BE2C (cell line): Measurements from ENCODE around the gene RGS5.

Experiments used
- DNase-seq: peaks from one replicate; pipeline ENCODE4 v3.0.0-alpha.2; 2020
- H3K27me3 ChIP-seq: fragments of 250-450 bp; sonication (Bioruptor Pico); 2 replicates; pipeline ENCODE4 v1.5.1; 2020; ENCODE audit warnings: mild to moderate bottlenecking
- H3K36me3 ChIP-seq: fragments of 250-450 bp; sonication (Bioruptor Pico); 2 replicates; pipeline ENCODE4 v1.5.1; 2020; ENCODE audit warnings: mild to moderate bottlenecking
- H3K4me1 ChIP-seq: fragments of 250-450 bp; sonication (Bioruptor Pico); 2 replicates; pipeline ENCODE4 v1.5.1; 2020
- H3K4me3 ChIP-seq: 2 replicates; pipeline ENCODE4 v1.5.1; 2011; ENCODE audit warnings: low read depth, low read length
- H3K9me3 ChIP-seq: fragments of 250-450 bp; sonication (Bioruptor Pico); 2 replicates; pipeline ENCODE4 v1.5.1; 2020
- CTCF ChIP-seq: IDR thresholded peaks from 2 replicates; pipeline ENCODE4 v1.5.1; 2012; ENCODE audit warnings: mild to moderate bottlenecking, low read depth, low read length

Gene RGS5

GRCh38 chr1:163174524-163175437, 27.9 kb downstream of the RGS5 start:
- peaks cover 74% of the 10 kb centered on the region for H3K4me1 ChIP-seq
- DNase-seq, result peak; percentile 78
- H3K4me3 ChIP-seq, result peak overlapping the region; percentile 27
- no peaks in the 10 kb centered on the region for H3K9me3 ChIP-seq
- no peaks in the 10 kb centered on the region for H3K27me3 ChIP-seq
- H3K36me3 ChIP-seq, result peaks cover 91% of the 10 kb centered on the region
- TF ChIP-seq CTCF, result peak; percentile 84

GRCh38 chr1:163173121-163173520, 29.6 kb downstream of the RGS5 start:
- peaks cover 63% of the 10 kb centered on the region for H3K4me1 ChIP-seq
- no peak for TF ChIP-seq CTCF

GRCh38 chr1:163172596-163172995, 30.1 kb downstream of the RGS5 start:
- no peak for TF ChIP-seq CTCF
- H3K4me1 ChIP-seq, result peaks cover 58% of the 10 kb centered on the region

More at GRCh38 chr1:163173121-163173520, 29.6 kb downstream of the RGS5 start:
- Histone ChIP-seq H3K27me3 (no peaks in the 10 kb centered on the region), H3K4me3 (no peak overlapping the region), H3K36me3 (peaks cover 93% of the 10 kb centered on the region), H3K9me3 (no peaks in the 10 kb centered on the region; the same call in 1 of the 2 replicates)
- DNase-seq, result no peak

GRCh38 chr1:163171826-163172225, 30.9 kb downstream of the RGS5 start:
- Histone ChIP-seq H3K27me3 (no peaks in the 10 kb centered on the region), H3K9me3 (no peaks in the 10 kb centered on the region; the same call in 1 of the 2 replicates), H3K36me3 (peaks cover 93% of the 10 kb centered on the region), H3K4me3 (no peak overlapping the region), H3K4me1 (peaks cover 58% of the 10 kb centered on the region)
- DNase-seq, result no peak
- TF ChIP-seq CTCF, result no peak

More at GRCh38 chr1:163172596-163172995, 30.1 kb downstream of the RGS5 start:
- peaks cover 93% of the 10 kb centered on the region for H3K36me3 ChIP-seq
- H3K4me3 ChIP-seq, result no peak overlapping the region
- H3K9me3 ChIP-seq, result no peaks in the 10 kb centered on the region; the same call in 1 of the 2 replicates
- no peak for DNase-seq
- H3K27me3 ChIP-seq, result no peaks in the 10 kb centered on the region

- H3K9me3 ChIP-seq, result no peaks in the 10 kb centered on the region; the same call in 1 of the 2 replicates
- H3K36me3 ChIP-seq, result peaks cover 98% of the 10 kb centered on the region
- H3K4me3 ChIP-seq, result no peak overlapping the region
- DNase-seq, result no peak
- H3K27me3 ChIP-seq, result no peaks in the 10 kb centered on the region
- TF ChIP-seq CTCF, result peak; percentile 53
- peaks cover 60% of the 10 kb centered on the region for H3K4me1 ChIP-seq
Observed at GRCh38 chr1:163170975-163171676, 31.6 kb downstream of the RGS5 start.
